ENCODE results near the gene U2AF1L4.

DNA sequence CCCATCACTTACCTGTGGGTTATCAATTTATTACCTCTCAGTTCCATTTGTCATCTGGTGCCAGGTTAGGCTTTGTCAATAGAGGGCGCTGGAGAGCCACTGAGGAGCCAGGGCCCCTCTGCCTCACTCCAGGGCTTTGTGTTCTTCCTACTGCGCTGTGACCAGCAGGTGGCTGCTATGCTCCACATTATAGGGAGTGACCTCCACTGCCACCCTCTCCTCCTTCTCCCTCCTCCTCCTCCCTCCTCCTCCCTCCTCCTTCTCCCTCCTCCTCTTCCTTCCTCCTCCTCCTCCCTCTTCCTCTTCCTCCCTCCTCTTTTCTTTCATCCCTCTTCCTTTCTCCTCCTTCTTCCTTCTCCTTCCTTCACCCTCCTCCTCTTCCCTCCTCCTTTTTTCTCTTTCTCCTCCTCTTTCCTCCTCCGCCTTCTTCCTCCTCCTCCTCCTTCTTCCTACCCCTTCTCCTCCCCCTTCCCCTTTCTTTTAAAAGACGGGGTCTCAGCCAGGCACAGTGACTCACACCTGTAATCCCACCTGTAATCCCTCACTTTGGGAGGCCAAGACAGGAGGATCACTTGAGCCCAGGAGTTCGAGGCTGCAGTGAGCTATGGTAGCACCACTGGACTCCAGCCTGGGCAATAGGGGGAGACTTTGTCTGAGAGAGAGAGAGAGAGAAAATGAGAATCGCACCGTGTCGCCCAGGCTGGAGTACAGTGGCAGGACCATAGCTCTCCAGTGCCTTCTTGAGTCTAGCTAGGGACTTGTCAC lies 51.2 kb downstream of the U2AF1L4 start:
- TF ChIP-seq, protein P1, sequence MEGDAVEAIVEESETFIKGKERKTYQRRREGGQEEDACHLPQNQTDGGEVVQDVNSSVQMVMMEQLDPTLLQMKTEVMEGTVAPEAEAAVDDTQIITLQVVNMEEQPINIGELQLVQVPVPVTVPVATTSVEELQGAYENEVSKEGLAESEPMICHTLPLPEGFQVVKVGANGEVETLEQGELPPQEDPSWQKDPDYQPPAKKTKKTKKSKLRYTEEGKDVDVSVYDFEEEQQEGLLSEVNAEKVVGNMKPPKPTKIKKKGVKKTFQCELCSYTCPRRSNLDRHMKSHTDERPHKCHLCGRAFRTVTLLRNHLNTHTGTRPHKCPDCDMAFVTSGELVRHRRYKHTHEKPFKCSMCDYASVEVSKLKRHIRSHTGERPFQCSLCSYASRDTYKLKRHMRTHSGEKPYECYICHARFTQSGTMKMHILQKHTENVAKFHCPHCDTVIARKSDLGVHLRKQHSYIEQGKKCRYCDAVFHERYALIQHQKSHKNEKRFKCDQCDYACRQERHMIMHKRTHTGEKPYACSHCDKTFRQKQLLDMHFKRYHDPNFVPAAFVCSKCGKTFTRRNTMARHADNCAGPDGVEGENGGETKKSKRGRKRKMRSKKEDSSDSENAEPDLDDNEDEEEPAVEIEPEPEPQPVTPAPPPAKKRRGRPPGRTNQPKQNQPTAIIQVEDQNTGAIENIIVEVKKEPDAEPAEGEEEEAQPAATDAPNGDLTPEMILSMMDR (IDR thresholded peaks at IDR 0.05) = peak; percentile 85 to 98 (median 92)
- peak in 1 of 2 donors; percentile 49 for TF ChIP-seq POLR2AphosphoS5 (IDR thresholded peaks at IDR 0.05; ENCODE audit: insufficient read depth in 1 of 2, low read depth in 1 of 2)
